ENCODE data around the gene ARRB1. TPM values are rescaled to one million over a fixed set of nuclear protein-coding genes. Genes with fewer than 3 reads are reported as not detected.

Gene ARRB1
- total and polyA plus RNA-seq, 2 of the 13 experiments (the other 11 are each of a cell fraction or from before 2014, with no cell fraction given): 22.5 to 35.7 TPM

GRCh38 chr11:75312346-75312745 is 39.1 kb downstream of the ARRB1 start:
- H3K9me3 ChIP-seq (ENCODE audit: low read length): no peaks in the 10 kb centered on the region
- WGBS (ENCODE audit: low lambda C conversion rate): no CpG with 5 or more reads among the region's 2 CpGs
- H3K4me3 ChIP-seq (replicated peaks in 1 of 3; ENCODE audit: insufficient read depth in 1 of 3, low read depth in 2 of 3, low read length in 3 of 3): no peak overlapping the region
- BruUV-seq (replicated peaks): no TSS peak
- H3K4me1 ChIP-seq (ENCODE audit: insufficient read depth, low read length): peaks cover 43% of the 10 kb centered on the region
- in situ Hi-C loops (cut with HindIII; ENCODE audit: extremely low pct_ligation_motif_present, low pct_unique_long_range_greater_than_20kb) (no loop called here), intact Hi-C loops (cut with micrococcal nuclease; ENCODE audit: unreplicated experiment) (no loop called here)
- peaks cover 34% of the 10 kb centered on the region; the same call in 1 of the 2 replicates for H4K20me1 ChIP-seq (ENCODE audit: insufficient read depth, low read length)
- ChIA-PET CTCF (ENCODE audit: low intra/inter-chr PET ratio, low total read pairs) (no interaction called here), POLR2A (interaction anchor here (1.1 kb wide), 1 partner anchor 11 kb away, joined by 3 read pairs; no protein-coding TSS in a partner anchor)
- no peak overlapping the region for H3K27ac ChIP-seq (ENCODE audit: extremely low read length, insufficient read depth, low read length)
- no peak overlapping the region for H2AFZ ChIP-seq (ENCODE audit: low read length)
- TF ChIP-seq ONECUT2 (CRISPR knock-in tag; IDR thresholded peaks at IDR 0.05) (no peak), TSC22D2 (CRISPR knock-in tag; IDR thresholded peaks at IDR 0.05; ENCODE audit: borderline replicate concordance) (no peak), FOXJ3 (CRISPR knock-in tag; IDR thresholded peaks at IDR 0.05; ENCODE audit: borderline replicate concordance) (no peak), RFX3 (CRISPR knock-in tag; IDR thresholded peaks at IDR 0.05) (no peak), ZNF777 (CRISPR knock-in tag; IDR thresholded peaks at IDR 0.05) (no peak), ZNF883 (CRISPR knock-in tag; IDR thresholded peaks at IDR 0.05; ENCODE audit: not compliant biosample characterization) (no peak), RNF2 (conservative IDR thresholded peaks at IDR 0.05; ENCODE audit: low read depth) (no peak), RBFOX2 (IDR thresholded peaks at IDR 0.05; ENCODE audit: low read depth, low read length) (no peak), AKAP8 (CRISPR knock-in tag; IDR thresholded peaks at IDR 0.05) (no peak), ZFP91 (CRISPR knock-in tag; IDR thresholded peaks at IDR 0.05; ENCODE audit: borderline replicate concordance) (no peak), ERF (CRISPR knock-in tag; IDR thresholded peaks at IDR 0.05) (no peak), CAMTA2 (CRISPR knock-in tag; IDR thresholded peaks at IDR 0.05; ENCODE audit: borderline replicate concordance) (no peak), ZNF160 (CRISPR knock-in tag; IDR thresholded peaks at IDR 0.05) (no peak)
- H3K79me2 ChIP-seq (ENCODE audit: insufficient read depth, low read length): peaks cover 12% of the 10 kb centered on the region
- no peak for ATAC-seq
- no peaks in the 10 kb centered on the region for H3K27me3 ChIP-seq (ENCODE audit: control insufficient read depth in 1 of 2, insufficient read depth in 2 of 2, low read length in 2 of 2)
- H3K9ac ChIP-seq (ENCODE audit: insufficient read depth, low read depth, low read length): no peak overlapping the region
- no peak overlapping the region for H3K4me2 ChIP-seq (ENCODE audit: low read depth, low read length)
- no peak for DNase-seq (ENCODE audit: low spot score)
- peaks cover 2 to 18% of the 10 kb centered on the region in 2 experiments; a peak in 2 of 5 replicates for H3K36me3 ChIP-seq (replicated peaks in 1 of 2; ENCODE audit: control insufficient read depth in 1 of 2, insufficient read depth in 2 of 2, low read length in 2 of 2)
- FAIRE-seq: no peak
